HG02885 (cell line): Measurements from ENCODE around the gene EPHA2.
A peak's percentile ranks its signal among the peaks of the same experiment; 100 is the strongest.
"Not testable (repeated sequence)": the region's sequence is repeated elsewhere in the genome, so short reads cannot be mapped to it uniquely, and the experiment has no call there.

Source experiments
- ATAC-seq: cut with Tn5 transposase; IDR thresholded peaks from one replicate; pipeline ENCODE4 v1.9.1; 2021; ENCODE audit warnings: mild to moderate bottlenecking; ENCODE audit not compliant: unreplicated experiment, poor library complexity

The EPHA2 gene

GRCh38 chr1:16155537-16156410 lies at the start of gene EPHA2:
Gene EPHA2 (minus strand): TSS chr1:16156069. CDS start chr1:16155932, 137 bp downstream.
- ATAC-seq = no peak

- no peak for ATAC-seq
Observed at GRCh38 chr1:16205334-16205671, 49.4 kb upstream of the EPHA2 start.

GRCh38 chr1:16204634-16205333 lies 48.9 kb upstream of the EPHA2 start:
- no peak for ATAC-seq

- ATAC-seq = no peak
Observed at GRCh38 chr1:16204216-16204615, 48.3 kb upstream of the EPHA2 start.

GRCh38 chr1:16203550-16203949 lies 47.7 kb upstream of the EPHA2 start:
- ATAC-seq = no peak

GRCh38 chr1:16202281-16203210 lies 46.7 kb upstream of the EPHA2 start:
- ATAC-seq = no peak

GRCh38 chr1:16199700-16200099 lies 43.8 kb upstream of the EPHA2 start:
- no peak for ATAC-seq

- no peak for ATAC-seq
Observed at GRCh38 chr1:16199157-16199501, 43.3 kb upstream of the EPHA2 start.

GRCh38 chr1:16198444-16199156 lies 42.7 kb upstream of the EPHA2 start:
- no peak for ATAC-seq

- no peak for ATAC-seq
Observed at GRCh38 chr1:16196874-16197273, 41.0 kb upstream of the EPHA2 start.

GRCh38 chr1:16196139-16196538 lies 40.3 kb upstream of the EPHA2 start:
- not testable (repeated sequence) for ATAC-seq

GRCh38 chr1:16195518-16195905 lies 39.6 kb upstream of the EPHA2 start:
- ATAC-seq = no peak

GRCh38 chr1:16191916-16192546 lies 36.2 kb upstream of the EPHA2 start:
- ATAC-seq = no peak

- ATAC-seq = no peak
Observed at GRCh38 chr1:16191309-16191708, 35.4 kb upstream of the EPHA2 start.

GRCh38 chr1:16189921-16190621 lies 34.2 kb upstream of the EPHA2 start:
- no peak for ATAC-seq

- ATAC-seq = no peak
Observed at GRCh38 chr1:16189003-16189402, 33.1 kb upstream of the EPHA2 start.

- ATAC-seq = peak; percentile 44
Observed at GRCh38 chr1:16187748-16188401, 32.0 kb upstream of the EPHA2 start.

GRCh38 chr1:16186655-16187235 lies 30.9 kb upstream of the EPHA2 start:
- no peak for ATAC-seq
